Naive B cell (primary cell): Measurements from ENCODE around the gene TLE1. TPM values are rescaled to one million over a fixed set of nuclear protein-coding genes. Genes with fewer than 3 reads are reported as not detected.

Experiments
- ATAC-seq, 2 donors: fragments of 150-1000 bp; cut with Tn5 transposase; 2 replicates each; pipeline ENCODE4 v1.10.0; 2021; ENCODE audit warnings: low read depth in 2 of 2, mild to moderate bottlenecking in 2 of 2, moderate library complexity in 2 of 2
- DNase-seq: peaks from one replicate; pipeline ENCODE4 v3.0.0; 2022
- H3K27ac Mint-ChIP-seq, 6 donors: one replicate each; pipeline ENCODE4 v1.8.0; 2020 to 2022; ENCODE audit warnings: mild to moderate bottlenecking in 6 of 6, mixed read lengths in 6 of 6, moderate library complexity in 5 of 6, inconsistent platforms in 2 of 6
- H3K27me3 Mint-ChIP-seq, 3 donors: one replicate each; pipeline ENCODE4 v1.8.0; 2021 to 2022; ENCODE audit warnings: mixed read lengths in 3 of 3, mild to moderate bottlenecking in 1 of 3
- H3K36me3 Mint-ChIP-seq, 2 donors: one replicate each; pipeline ENCODE4 v1.8.0; 2020 to 2022; ENCODE audit warnings: mixed read lengths in 2 of 2, inconsistent platforms in 1 of 2, mild to moderate bottlenecking in 1 of 2
- H3K4me1 Mint-ChIP-seq, 3 donors: one replicate each; pipeline ENCODE4 v1.8.0; 2020 to 2022; ENCODE audit warnings: mixed read lengths in 3 of 3, inconsistent platforms in 1 of 3, mild to moderate bottlenecking in 1 of 3, moderate library complexity in 1 of 3
- H3K4me3 Mint-ChIP-seq, 8 donors: one replicate each; pipeline ENCODE4 v1.8.0; 2020 to 2022; ENCODE audit warnings: mild to moderate bottlenecking in 8 of 8, mixed read lengths in 8 of 8, moderate library complexity in 8 of 8, inconsistent platforms in 2 of 8
- H3K9me3 Mint-ChIP-seq, 7 donors: one replicate each; pipeline ENCODE4 v1.8.0; 2020 to 2022; ENCODE audit warnings: mixed read lengths in 7 of 7, mild to moderate bottlenecking in 5 of 7, inconsistent platforms in 2 of 7, moderate library complexity in 1 of 7
- polyA plus RNA-seq, 6 donors: library from polyadenylated mRNA; unstranded; fragments of 300-500 nt; fragmentation: Illumina TruSeq; gene quantifications; one replicate each; pipeline ENCODE4 v1.2.3, GENCODE V29; 2021; ENCODE audit warnings: low read depth in 6 of 6

The TLE1 gene
- polyA plus RNA-seq, 6 donors from 2014 or later: 86.2 to 241 (median 152) TPM

DNA sequence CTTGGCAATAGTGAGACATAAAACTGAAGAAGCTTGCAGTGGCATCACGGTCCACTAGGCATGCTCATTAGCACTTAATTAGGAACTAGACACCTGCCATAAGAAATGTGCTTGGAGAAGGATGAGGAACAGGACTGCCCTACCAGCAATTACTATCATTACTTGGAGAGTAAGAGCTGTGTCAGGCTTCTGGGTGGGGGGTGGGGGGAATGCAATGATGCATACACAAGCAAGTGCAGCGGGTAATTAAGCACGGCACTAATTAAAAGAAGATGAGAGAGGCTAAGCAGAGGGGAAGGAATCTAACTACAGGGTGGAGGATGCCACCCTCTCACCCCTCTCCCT lies 53.1 kb downstream of the TLE1 start:
- no peaks in the 10 kb centered on the region for H3K9me3 Mint-ChIP-seq
- H3K4me3 Mint-ChIP-seq: peak overlapping the region in 2 of 8 donors; percentile 12 to 41
- H3K27me3 Mint-ChIP-seq: no peaks in the 10 kb centered on the region
- ATAC-seq (peak; percentile 21 to 33), DNase-seq (no peak)
- peaks cover 0 to 22% of the 10 kb centered on the region in 2 donors for H3K36me3 Mint-ChIP-seq
- H3K27ac Mint-ChIP-seq: no peak overlapping the region
- peaks cover 26 to 32% (median 31%) of the 10 kb centered on the region in 3 donors for H3K4me1 Mint-ChIP-seq

DNA sequence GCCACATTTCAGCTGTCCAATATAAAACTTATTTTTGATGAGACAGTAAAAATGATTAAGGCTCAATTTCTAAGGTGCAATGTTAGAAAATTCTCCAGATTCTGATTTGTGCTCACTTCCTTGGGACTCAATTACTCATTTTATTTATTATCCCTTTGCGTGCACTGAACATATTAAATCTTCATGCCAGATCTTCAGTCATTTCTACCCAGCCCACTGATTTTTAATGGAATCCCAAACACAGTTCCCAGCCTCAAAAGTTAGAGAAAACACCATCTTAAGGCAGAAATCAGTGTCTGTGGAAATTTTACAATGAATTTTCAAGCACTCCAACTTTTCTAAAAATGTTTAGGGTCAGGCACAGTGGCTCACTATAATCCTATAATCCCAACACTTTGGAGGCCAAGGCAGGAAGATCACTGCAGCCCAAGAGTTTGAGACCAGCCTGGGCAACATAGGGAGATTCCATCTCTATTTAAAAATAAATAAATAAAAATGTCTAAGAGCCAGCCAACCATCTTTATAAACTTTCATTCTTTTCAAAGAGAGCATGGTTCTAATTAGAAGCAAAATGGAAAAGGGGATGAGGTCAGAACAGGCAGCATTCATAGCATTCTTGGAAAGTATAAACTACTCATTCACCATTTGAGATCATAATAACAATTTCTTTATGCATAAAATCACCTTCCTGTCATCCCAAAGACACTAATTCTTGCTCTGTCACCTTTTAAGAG lies 53.7 kb downstream of the TLE1 start:
- Mint-ChIP-seq H3K9me3 (no peaks in the 10 kb centered on the region), H3K36me3 (peaks cover 0 to 20% of the 10 kb centered on the region in 2 donors), H3K27me3 (no peaks in the 10 kb centered on the region), H3K27ac (peak overlapping the region in 1 of 6 donors; percentile 9), H3K4me3 (peak overlapping the region in 1 of 8 donors; percentile 41), H3K4me1 (peaks cover 26 to 34% (median 29%) of the 10 kb centered on the region in 3 donors)
- no peak for ATAC-seq
- no peak for DNase-seq

DNA sequence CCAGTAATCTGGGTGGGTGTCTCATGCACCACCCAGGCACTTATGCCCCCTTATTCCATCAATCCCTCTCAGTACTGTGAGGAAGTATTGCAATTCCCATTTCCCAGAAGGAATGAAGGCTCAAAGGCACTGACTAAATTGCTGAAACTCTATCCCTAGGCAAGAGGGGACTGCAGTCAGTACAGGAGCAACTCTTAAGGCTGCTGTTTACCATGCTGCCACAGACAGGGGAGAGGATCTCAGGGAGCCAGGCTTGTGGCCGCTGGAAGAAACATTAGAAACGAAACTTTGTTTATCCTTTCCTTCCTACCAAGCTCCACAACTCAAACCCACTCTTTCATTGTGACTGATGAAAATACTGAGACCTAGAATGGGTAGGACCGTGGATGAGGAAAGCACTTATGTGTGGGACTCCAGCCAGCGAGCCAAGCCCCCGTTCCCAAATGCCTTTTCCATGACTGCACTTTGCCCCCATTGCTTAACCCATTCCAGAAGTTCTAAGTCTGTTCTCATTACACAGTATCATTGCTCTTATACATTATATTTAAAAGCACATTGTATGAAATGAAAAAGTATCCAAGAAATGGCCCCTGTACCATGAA lies 54.3 kb downstream of the TLE1 start:
- no peak for DNase-seq
- H3K4me3 Mint-ChIP-seq: no peak overlapping the region
- peak overlapping the region in 1 of 6 donors; percentile 32 for H3K27ac Mint-ChIP-seq
- H3K4me1 Mint-ChIP-seq: peaks cover 21 to 29% (median 24%) of the 10 kb centered on the region in 3 donors
- ATAC-seq: no peak
- peaks cover 0 to 16% of the 10 kb centered on the region in 2 donors for H3K36me3 Mint-ChIP-seq
- no peaks in the 10 kb centered on the region for H3K27me3 Mint-ChIP-seq
- no peaks in the 10 kb centered on the region for H3K9me3 Mint-ChIP-seq

DNA sequence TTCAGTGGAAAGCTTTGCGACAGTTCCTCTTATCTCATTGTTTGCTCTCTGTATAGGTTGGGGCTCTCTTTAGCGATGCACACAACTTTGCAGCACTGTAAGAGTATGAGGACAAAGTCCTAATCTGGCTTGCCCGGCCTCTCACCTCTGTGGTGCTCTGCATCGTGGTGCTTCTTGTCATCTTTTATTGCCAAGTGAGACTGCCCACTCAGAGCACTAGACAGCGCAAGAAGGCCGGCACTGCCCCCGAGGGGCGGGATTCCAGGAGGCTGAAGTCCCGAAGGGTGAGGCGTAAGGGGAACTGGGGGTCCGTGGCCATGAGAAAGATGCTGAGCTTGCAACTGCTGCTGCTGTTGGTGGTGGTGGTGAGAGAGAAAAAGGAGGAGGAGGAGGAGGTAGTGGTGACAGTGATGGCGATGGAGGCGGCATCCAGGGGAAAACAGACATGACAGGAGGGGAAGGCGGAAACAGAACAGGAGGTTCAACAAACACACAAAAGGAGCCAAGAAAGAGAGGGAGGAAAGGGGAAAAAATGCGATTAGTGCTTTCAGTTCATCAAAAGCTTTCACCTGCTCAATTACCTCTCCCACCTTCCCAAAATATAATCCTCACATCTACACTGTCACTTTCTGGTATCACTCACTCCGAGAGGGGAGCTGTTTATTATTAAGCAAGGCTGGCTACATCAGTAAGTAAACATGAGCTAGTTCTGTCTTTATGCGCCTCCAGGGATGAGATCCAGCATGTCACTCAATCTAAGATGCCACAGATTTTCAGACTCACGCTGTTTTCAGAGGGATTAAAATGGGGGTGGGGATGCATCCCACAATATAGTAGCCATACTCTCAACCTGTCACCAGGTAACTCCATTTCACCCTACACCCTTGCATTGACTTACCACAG lies 55.1 kb downstream of the TLE1 start:
- DNase-seq (no peak), ATAC-seq (no peak)
- no peak overlapping the region for H3K4me3 Mint-ChIP-seq
- no peaks in the 10 kb centered on the region for H3K27me3 Mint-ChIP-seq
- H3K9me3 Mint-ChIP-seq: no peaks in the 10 kb centered on the region
- peaks cover 21 to 27% (median 24%) of the 10 kb centered on the region in 3 donors for H3K4me1 Mint-ChIP-seq
- peaks cover 0 to 16% of the 10 kb centered on the region in 2 donors for H3K36me3 Mint-ChIP-seq
- peak overlapping the region in 5 of 6 donors; percentile 33 to 89 (median 61) for H3K27ac Mint-ChIP-seq

DNA sequence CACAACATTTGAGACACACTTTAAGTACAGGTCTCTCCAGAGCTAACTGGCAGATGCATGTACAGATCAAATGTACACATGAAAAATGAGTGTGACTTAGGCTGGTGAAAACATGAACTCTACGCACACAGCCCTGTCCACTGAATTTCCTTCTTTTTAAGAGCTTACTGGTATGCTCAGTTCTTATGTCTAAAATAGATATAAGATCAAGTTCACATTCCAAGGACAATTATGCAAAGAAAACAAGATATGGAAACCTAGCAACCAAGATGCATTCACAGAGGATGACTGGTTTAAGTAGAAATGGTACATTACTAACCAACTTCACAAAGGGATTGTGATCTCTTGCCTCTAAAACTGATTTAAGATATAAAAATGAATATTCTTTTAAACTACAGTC lies 56.7 kb downstream of the TLE1 start:
- Mint-ChIP-seq H3K27ac (no peak overlapping the region), H3K9me3 (no peaks in the 10 kb centered on the region), H3K4me3 (no peak overlapping the region), H3K4me1 (peaks cover 15 to 23% (median 18%) of the 10 kb centered on the region in 3 donors), H3K36me3 (peaks cover 0 to 16% of the 10 kb centered on the region in 2 donors), H3K27me3 (no peaks in the 10 kb centered on the region)
- DNase-seq (no peak), ATAC-seq (no peak)

DNA sequence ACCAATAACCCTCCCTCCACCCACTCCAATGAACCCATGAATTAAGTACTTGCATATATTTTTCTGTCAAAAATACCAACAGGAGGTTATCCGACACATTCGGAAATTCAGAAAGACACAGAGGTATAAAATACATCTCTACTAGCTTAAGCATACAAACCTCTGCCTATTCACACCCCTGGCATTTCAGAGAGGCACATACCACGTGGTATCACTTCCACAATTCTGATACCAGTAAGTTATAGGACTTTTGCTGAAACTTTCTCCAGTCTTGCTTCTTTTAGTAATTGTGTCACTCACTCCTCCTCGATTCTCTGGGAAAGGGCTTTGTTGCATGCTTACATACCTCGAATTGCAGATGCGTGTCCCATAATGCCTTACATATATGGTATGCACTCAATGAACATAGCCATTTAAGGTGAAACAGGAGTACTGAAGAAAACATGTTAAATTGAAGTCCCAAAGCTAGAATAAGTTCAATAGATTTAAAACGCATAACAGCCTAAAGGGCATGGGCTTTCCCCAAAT lies 58.1 kb downstream of the TLE1 start:
- H3K27me3 Mint-ChIP-seq: no peaks in the 10 kb centered on the region
- H3K27ac Mint-ChIP-seq: peak overlapping the region in 2 of 6 donors; percentile 51 to 78
- H3K9me3 Mint-ChIP-seq: no peaks in the 10 kb centered on the region
- no peak overlapping the region for H3K4me3 Mint-ChIP-seq
- DNase-seq (peak; percentile 12), ATAC-seq (peak; percentile 66 to 70)
- peaks cover 7 to 15% (median 10%) of the 10 kb centered on the region in 3 donors for H3K4me1 Mint-ChIP-seq
- H3K36me3 Mint-ChIP-seq: peaks cover 0 to 16% of the 10 kb centered on the region in 2 donors

DNA sequence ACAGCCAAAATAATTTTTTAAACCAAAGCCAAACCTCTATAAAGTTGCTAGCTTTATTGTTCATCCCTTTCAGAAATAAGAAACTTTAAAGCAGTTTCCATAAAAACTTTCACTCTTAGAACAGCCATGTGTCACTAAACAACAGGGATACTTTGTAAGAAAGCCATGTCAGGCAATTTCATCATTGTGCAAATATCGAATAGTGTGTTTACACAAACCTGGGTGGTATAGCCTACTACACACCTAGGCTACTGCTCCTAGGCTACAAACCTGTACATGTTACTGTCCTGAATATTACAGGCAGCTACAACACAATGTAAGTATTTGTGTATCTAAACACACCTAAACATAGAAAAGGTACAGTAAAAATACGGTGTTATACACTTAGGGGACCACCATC lies 59.9 kb downstream of the TLE1 start:
- Mint-ChIP-seq H3K27me3 (no peaks in the 10 kb centered on the region), H3K36me3 (peaks cover 0 to 16% of the 10 kb centered on the region in 2 donors), H3K4me3 (no peak overlapping the region), H3K27ac (no peak overlapping the region), H3K4me1 (peaks cover 5 to 15% (median 7%) of the 10 kb centered on the region in 3 donors), H3K9me3 (no peaks in the 10 kb centered on the region)
- ATAC-seq (no peak), DNase-seq (no peak)

DNA sequence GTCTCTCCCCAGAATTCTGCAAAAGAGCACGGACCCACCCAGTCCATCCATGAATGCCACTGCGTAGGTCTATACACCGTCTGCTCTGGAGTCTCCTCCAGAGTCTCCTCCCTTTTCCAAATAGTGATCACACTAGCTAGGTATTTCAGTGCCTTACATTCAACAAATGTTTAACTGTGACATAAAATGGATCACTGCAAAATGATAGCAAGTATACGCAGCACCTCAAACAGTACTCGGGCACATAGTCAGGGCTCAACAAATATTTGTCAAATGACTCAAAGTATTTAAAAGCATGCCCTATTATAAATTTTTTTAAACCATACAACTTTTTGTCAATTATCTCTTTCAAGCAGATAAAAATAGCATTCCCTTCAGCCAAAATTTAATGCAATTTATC lies 60.5 kb downstream of the TLE1 start:
- Mint-ChIP-seq H3K27me3 (no peaks in the 10 kb centered on the region), H3K9me3 (no peaks in the 10 kb centered on the region), H3K4me3 (peak overlapping the region in 1 of 8 donors; percentile 42), H3K4me1 (peaks cover 5 to 15% (median 5%) of the 10 kb centered on the region in 3 donors), H3K36me3 (peaks cover 0 to 16% of the 10 kb centered on the region in 2 donors), H3K27ac (no peak overlapping the region)
- DNase-seq (no peak), ATAC-seq (no peak)

DNA sequence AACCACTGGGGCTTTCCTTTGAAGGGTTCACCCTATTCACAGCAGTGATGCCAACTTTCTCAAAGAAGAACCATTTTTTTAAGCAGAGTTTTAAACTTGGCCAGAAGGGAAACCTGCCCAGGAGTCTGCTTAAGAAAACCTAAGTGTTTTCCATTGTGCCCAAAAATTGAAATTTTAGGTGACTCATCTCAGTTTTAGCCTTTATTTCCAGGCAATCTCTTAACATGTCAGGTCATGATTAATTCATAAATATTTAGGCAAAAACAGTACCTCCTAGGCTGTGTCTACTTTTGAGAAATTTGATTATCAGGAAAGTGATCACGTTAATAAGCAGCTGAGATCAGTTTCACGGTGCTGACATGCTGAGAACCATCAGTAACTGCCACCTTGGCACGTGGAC lies 61.9 kb downstream of the TLE1 start:
- H3K36me3 Mint-ChIP-seq: peaks cover 0 to 9% of the 10 kb centered on the region in 2 donors

DNA sequence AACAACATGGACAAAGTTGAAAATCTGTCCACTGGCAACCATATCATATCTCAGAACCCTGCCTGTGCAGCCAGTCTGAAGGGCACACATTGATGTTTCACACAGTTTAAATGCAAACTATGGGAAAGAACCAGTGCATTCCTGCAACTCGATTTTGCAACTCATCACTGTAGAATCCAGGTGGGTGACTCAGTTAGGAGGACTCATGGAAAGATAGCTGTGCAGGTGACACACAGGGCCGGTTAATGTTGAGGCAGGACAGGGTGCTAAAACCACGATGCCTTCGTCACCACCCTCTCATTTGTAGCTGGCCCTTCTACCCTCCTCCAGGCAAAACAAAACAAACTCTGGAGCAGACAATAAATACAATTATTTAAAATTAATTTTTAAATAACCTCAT lies 62.8 kb downstream of the TLE1 start:
- Mint-ChIP-seq H3K27me3 (no peaks in the 10 kb centered on the region), H3K36me3 (peaks cover 0 to 4% of the 10 kb centered on the region in 2 donors), H3K9me3 (no peaks in the 10 kb centered on the region), H3K27ac (peak overlapping the region in 1 of 6 donors; percentile 74), H3K4me1 (peaks cover 16 to 18% (median 18%) of the 10 kb centered on the region in 3 donors), H3K4me3 (no peak overlapping the region)
- no peak for ATAC-seq
- DNase-seq: no peak

More for the DNA sequence above, 61.9 kb downstream of the TLE1 start:
- H3K4me3 Mint-ChIP-seq: no peak overlapping the region
- no peak overlapping the region for H3K27ac Mint-ChIP-seq
- no peak for ATAC-seq
- H3K9me3 Mint-ChIP-seq: no peaks in the 10 kb centered on the region
- DNase-seq: no peak
- H3K27me3 Mint-ChIP-seq: no peaks in the 10 kb centered on the region
- peaks cover 12 to 20% (median 12%) of the 10 kb centered on the region in 3 donors for H3K4me1 Mint-ChIP-seq

DNA sequence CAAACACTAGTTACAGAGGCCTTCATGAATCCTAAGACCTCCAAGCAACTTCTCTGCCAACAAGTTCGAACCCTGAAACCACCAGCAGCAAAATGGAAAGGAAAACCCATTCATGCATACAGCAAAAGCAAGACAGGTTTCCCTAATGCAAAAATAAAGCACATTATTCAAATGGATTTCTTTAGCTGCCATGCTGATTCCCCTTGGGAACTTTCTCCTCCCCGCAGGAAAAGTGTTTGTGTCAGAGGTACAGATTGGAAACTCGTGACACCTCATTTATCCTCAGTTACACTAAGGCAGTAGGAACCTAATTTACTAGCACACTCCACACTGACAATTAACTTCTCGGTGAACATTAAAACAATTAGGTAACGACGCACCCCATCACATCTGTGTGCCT lies 63.4 kb downstream of the TLE1 start:
- H3K36me3 Mint-ChIP-seq: no peaks in the 10 kb centered on the region
- peaks cover 14 to 24% (median 17%) of the 10 kb centered on the region in 3 donors for H3K4me1 Mint-ChIP-seq
- ATAC-seq: no peak
- no peaks in the 10 kb centered on the region for H3K27me3 Mint-ChIP-seq
- no peak overlapping the region for H3K4me3 Mint-ChIP-seq
- no peaks in the 10 kb centered on the region for H3K9me3 Mint-ChIP-seq
- DNase-seq: no peak
- peak overlapping the region in 1 of 6 donors; percentile 74 for H3K27ac Mint-ChIP-seq

DNA sequence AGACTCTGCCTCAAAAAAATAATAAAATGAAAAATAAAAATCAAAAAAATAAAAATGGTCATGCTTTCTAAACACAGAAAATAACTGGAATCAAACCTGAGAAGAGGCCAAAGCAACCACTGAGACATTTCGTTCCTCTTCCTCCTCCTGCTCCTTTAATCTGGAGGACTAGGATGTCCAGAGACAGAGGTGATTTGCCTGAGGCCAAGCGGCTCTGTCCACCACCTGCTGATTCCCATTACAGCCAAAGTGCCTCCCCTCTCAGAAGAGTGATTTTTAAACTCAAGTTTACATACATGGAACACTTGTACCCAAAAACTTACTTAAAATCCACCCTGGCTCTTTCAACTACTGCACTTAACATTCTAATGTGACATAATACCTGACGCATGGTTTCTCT lies 65.6 kb downstream of the TLE1 start:
- DNase-seq: no peak

More for the DNA sequence above, 65.6 kb downstream of the TLE1 start:
- H3K4me1 Mint-ChIP-seq: peaks cover 29 to 41% (median 37%) of the 10 kb centered on the region in 3 donors
- peaks cover 0 to 9% of the 10 kb centered on the region in 2 donors for H3K36me3 Mint-ChIP-seq
- no peak overlapping the region for H3K27ac Mint-ChIP-seq
- H3K27me3 Mint-ChIP-seq: no peaks in the 10 kb centered on the region
- no peak overlapping the region for H3K4me3 Mint-ChIP-seq
- H3K9me3 Mint-ChIP-seq: no peaks in the 10 kb centered on the region
- no peak for ATAC-seq
